SU-DHL-6 (cell line): Measurements from ENCODE around the gene LSP1.

ENCODE experiments used
- EZH2phosphoT487 ChIP-seq: fragments of 200-600 bp; sonication (generic), shearing (Covaris generic); conservative IDR thresholded peaks from 2 replicates; pipeline ENCODE4 v1.6.1; 2018; ENCODE audit warnings: mild to moderate bottlenecking, antibody characterized with exemption, low read length, moderate library complexity, mixed read lengths
- TF ChIP-seq, protein P1 (sequence below): fragments of 200-600 bp; sonication (generic); IDR thresholded peaks from one replicate; pipeline ENCODE4 v1.5.1; 2017; ENCODE audit warnings: antibody characterized with exemption, mild to moderate bottlenecking, low read length, moderate library complexity; ENCODE audit not compliant: insufficient read depth, poor library complexity, severe bottlenecking

GRCh38 chr11:1929621-1930461 is 77.0 kb downstream of the LSP1 start:
- TF ChIP-seq, protein P1, sequence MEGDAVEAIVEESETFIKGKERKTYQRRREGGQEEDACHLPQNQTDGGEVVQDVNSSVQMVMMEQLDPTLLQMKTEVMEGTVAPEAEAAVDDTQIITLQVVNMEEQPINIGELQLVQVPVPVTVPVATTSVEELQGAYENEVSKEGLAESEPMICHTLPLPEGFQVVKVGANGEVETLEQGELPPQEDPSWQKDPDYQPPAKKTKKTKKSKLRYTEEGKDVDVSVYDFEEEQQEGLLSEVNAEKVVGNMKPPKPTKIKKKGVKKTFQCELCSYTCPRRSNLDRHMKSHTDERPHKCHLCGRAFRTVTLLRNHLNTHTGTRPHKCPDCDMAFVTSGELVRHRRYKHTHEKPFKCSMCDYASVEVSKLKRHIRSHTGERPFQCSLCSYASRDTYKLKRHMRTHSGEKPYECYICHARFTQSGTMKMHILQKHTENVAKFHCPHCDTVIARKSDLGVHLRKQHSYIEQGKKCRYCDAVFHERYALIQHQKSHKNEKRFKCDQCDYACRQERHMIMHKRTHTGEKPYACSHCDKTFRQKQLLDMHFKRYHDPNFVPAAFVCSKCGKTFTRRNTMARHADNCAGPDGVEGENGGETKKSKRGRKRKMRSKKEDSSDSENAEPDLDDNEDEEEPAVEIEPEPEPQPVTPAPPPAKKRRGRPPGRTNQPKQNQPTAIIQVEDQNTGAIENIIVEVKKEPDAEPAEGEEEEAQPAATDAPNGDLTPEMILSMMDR = no peak
- TF ChIP-seq EZH2phosphoT487 = no peak
